HG03521 (cell line): ENCODE measurements around the gene MUCL3.
"Not testable (repeated sequence)": the region's sequence is repeated elsewhere in the genome, so short reads cannot be mapped to it uniquely, and the experiment has no call there.

Experiments
- ATAC-seq: cut with Tn5 transposase; IDR thresholded peaks from one replicate; pipeline ENCODE4 v1.9.1; 2021; ENCODE audit warnings: mild to moderate bottlenecking, moderate library complexity; ENCODE audit not compliant: unreplicated experiment

Gene MUCL3

DNA sequence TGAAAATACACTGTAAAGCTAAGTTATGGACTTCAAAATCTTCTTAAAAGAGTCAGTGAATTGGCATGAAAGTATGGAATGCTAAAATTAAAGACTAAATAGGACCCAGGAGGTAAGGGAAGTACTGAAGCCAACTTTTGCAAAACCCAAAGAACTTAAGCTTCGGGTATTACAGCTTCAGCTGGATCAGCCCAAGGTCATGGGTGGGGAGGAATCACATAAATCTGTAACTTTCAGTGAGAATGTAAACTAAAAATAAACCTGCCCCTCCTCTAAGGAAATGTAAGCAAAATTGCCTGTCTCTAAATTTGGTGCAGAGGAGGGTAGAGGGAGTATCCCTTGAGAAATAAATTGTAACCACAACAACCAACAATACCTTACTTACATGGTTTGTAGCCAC is 38.4 kb downstream of the MUCL3 start:
- no peak for ATAC-seq

DNA sequence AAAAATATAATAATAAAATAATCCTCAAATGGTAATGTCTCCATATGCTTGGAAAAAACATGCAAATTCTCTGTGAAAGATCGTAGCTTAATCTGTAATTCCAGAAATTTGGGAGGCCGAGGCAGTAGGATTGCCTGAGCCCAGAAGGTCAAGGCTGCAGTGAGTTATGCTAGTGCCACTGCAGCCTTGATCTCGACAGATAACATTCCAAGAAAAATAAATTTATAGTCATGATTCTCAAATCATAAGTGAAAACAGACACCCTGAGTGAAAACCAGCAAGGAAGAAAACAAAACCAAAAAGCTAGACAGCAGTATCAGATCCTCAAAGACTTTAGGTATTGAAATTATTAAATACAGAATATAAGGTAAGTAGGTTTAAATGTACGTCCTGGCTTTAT is 38.9 kb downstream of the MUCL3 start:
- no peak for ATAC-seq

- no peak for ATAC-seq
These were observed 41.4 kb downstream of the MUCL3 start for GRCh38 chr6:30981942-30982772.

- no peak for ATAC-seq
These were observed 42.7 kb downstream of the MUCL3 start, which contains the start of gene MUC21 for GRCh38 chr6:30983439-30983838. Gene MUC21 (plus strand): TSS chr6:30983718. CDS start chr6:30983959, 241 bp downstream.

- no peak for ATAC-seq
These were observed 44.7 kb downstream of the MUCL3 start for GRCh38 chr6:30985490-30985889.

DNA sequence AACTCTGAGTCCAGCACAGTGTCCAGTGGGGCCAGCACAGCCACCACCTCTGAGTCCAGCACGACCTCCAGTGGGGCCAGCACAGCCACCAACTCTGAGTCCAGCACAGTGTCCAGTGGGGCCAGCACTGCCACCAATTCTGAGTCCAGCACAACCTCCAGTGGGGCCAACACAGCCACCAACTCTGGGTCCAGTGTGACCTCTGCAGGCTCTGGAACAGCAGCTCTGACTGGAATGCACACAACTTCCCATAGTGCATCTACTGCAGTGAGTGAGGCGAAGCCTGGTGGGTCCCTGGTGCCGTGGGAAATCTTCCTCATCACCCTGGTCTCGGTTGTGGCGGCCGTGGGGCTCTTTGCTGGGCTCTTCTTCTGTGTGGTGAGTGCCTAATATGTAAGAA is 46.5 kb downstream of the MUCL3 start:
- ATAC-seq = no peak

GRCh38 chr6:30988209-30988825 is 47.5 kb downstream of the MUCL3 start:
- no peak for ATAC-seq

- no peak for ATAC-seq
These were observed 49.8 kb downstream of the MUCL3 start for GRCh38 chr6:30990422-30991086.

- ATAC-seq = no peak
These were observed 51.1 kb downstream of the MUCL3 start for GRCh38 chr6:30991891-30992290.

DNA sequence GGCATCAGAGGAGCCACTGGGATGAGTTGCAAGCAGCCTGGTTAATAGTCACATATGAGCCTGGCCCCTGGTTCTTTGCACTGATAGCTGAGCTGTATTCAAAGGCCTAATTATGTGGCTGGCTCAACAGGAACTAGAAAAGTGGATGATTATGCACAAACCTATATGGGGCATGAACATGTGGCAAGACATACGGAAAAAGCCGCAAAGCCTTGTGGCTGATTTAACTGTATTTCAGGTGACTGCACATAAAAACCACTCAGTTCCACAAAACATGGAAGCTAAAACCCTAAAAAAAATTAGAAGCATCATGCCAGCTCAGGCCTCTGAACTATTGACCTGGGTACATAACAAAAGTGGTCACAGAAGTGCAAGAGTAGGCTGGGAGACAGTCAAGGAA is 56.5 kb downstream of the MUCL3 start:
- no peak for ATAC-seq

DNA sequence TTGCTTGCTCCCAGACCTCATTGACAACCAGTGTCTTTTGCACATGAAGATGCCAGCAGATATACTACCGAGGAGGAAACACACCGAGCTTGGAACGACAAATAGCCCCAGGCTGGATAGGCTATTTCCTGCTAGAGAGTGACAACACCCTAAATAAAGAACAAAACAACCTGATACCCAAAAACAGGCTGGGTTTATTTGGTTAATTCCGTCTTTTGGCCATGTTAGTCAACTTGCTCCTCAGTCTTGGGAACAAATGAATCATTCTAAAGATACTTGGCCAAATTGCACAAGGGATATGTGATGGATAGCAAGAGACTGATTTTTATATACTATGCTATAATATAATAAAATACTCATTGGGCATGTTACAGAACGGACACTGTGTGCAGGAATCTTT is 58.0 kb downstream of the MUCL3 start:
- no peak for ATAC-seq

- not testable (repeated sequence) for ATAC-seq
These were observed 59.5 kb downstream of the MUCL3 start for GRCh38 chr6:31000067-31000860.

DNA sequence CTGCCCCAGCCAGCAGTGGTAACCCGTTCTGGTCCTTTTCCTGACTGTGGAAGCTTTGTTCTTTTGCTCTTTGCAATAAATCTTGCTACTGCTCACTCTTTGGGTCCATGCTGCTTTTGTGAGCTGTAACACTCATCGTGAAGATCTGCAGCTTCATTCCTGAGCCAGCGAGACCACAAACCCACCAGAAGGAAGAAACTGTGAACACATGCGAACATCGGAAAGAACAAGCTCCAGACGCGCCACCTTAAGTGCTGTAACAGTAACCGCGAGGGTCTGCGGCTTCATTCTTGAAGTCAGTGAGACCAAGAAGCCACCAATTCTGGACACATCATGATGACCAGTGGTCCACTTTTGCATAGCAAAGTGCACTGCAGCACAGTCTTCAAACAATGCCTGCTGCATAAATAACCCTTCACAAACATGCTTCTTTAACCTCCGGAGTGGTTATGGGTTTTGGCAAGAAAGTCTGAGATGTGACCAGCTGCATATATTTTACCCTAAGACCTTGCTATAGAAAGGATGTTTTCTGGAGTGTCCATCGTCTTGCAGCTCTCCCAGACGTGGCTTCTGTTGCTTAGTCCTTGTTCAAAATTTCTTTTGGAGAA is 60.6 kb downstream of the MUCL3 start:
- no peak for ATAC-seq

DNA sequence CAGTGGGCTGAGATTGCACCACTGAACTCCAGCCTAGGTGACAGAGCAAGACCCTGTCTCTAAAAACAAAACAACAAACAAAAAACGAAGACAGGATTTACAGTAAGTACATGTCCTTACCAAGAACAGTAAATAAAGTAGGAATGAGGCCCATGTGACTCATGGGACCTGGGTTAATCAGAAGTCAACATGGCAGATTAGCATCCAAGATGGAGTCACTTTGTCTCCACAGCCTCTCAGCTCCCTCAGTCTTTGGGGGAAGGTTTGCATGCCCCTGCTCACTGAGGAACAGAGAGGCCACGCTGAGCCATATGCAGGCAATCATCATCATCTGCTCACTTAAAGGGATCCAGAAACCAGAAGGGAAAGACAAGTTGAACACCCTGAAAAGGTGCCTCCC is 61.7 kb downstream of the MUCL3 start:
- no peak for ATAC-seq
